ENCODE measurements around the gene ERICH6. TPM values are rescaled to one million over a fixed set of nuclear protein-coding genes. Genes with fewer than 3 reads are reported as not detected.

The ERICH6 gene
- polyA plus RNA-seq, 3 donors from 2014 or later = 0.94 TPM; not detected in 2

DNA sequence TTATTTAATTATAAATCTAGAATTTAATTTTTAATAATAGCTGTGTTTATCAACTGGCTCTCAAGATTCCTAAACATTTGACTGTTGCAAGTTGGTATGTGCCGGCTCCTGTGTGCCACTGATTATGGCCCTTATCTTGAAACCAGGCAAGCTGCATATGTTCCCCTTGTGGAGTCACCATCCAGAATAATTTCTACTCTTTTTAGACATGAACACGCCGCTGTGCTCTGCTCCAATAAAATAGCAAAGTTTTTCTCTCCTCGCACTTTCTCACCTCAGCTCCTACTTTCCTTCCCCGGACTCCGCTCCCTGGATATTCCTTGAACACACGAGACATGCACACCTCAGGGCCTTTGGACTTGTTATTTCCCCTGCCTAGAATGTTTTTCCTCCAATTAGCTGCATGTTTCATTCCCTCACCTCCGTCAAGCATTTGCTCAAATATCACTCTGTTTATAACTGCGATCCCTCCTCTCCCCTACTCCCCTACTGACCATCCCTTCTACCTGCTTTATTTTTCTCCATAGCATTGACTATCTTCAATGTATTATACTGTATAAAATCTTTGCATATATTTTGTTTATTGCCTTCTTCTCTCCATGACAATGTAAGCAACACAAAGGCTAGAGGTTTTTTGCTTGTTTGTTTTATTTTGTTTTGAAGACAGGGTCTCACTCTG is 26.1 kb upstream of the ERICH6 start:
- no peak overlapping the region for H3K4me3 Mint-ChIP-seq

DNA sequence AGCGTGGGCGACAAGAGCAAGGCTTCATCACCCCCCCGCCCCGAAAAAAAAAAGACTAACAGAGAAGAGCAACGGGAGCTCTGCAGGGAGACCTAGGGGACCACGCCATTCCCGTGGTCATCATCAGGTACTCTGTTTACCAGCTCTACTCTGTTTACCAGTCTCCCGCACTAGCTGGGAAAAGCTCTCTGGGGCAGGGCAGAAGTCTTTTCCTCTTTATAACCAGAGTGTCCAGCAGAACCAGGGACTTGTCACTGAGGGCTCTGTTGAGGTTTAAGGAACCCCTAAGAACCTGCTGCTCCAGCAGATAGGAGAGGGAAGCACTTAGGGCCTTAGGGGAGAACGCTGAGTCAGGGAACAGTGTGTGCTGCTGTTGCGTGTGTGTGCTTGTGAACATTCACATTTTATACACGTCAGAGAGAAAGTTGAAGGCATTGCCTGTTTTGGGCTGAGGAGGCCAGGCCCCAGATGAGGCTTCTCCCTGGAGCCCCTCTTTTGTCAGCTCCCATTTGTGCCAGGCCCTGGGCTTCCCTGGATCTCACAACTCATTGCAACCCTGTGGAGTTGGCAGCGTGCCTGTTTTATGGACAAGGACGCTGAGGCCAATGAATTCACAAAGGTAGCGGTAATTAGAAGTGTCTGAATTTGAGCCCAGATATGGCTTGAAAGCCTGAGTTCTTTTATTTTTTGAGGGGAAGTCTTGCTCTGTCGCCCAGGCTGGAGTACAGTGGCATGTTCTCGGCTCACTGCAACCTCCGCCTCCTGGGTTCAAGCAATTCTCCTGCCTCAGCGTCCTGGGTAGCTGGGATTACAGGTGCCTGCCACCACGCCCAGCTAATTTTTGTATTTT is 24.2 kb upstream of the ERICH6 start:
- Mint-ChIP-seq H3K4me1 (no peaks in the 10 kb centered on the region), H3K27ac (no peak overlapping the region), H3K9me3 (no peaks in the 10 kb centered on the region), H3K4me3 (no peak overlapping the region), H3K27me3 (ENCODE audit: low read depth in 3 of 3) (no peaks in the 10 kb centered on the region), H3K36me3 (peaks cover 5 to 8% (median 6%) of the 10 kb centered on the region in 3 donors)
- no peak for DNase-seq

More for the DNA sequence above, 26.1 kb upstream of the ERICH6 start:
- H3K4me1 Mint-ChIP-seq = no peaks in the 10 kb centered on the region
- DNase-seq = no peak
- H3K9me3 Mint-ChIP-seq = no peaks in the 10 kb centered on the region
- no peaks in the 10 kb centered on the region for H3K27me3 Mint-ChIP-seq (ENCODE audit: low read depth in 3 of 3)
- peaks cover 5 to 8% (median 6%) of the 10 kb centered on the region in 3 donors for H3K36me3 Mint-ChIP-seq
- H3K27ac Mint-ChIP-seq = no peak overlapping the region

DNA sequence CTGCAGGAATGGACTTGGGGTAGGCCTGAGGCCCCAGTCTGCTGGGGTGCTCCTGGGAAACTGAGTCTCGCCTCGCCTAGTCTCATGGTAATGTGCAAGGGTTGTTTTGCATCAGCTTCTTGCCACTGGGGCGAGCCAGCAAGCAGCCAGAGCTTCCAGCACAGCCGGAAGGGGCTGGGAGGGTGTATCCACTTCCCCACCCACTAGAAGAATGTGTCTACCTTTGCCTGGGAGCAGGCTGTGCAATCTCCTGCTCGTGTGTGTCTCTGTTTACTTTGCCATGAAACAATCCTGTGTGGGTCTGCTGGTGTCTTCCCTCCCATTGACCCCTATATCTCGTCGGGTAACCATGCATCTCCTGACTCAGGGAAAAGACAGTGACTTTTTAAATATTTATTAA is 21.8 kb upstream of the ERICH6 start:
- Mint-ChIP-seq H3K4me3 (no peak overlapping the region), H3K27ac (no peak overlapping the region), H3K9me3 (no peaks in the 10 kb centered on the region), H3K27me3 (ENCODE audit: low read depth in 3 of 3) (no peaks in the 10 kb centered on the region), H3K36me3 (peaks cover 0 to 8% (median 5%) of the 10 kb centered on the region in 3 donors), H3K4me1 (peaks cover 5 to 7% of the 10 kb centered on the region in 2 donors)
- no peak for DNase-seq

DNA sequence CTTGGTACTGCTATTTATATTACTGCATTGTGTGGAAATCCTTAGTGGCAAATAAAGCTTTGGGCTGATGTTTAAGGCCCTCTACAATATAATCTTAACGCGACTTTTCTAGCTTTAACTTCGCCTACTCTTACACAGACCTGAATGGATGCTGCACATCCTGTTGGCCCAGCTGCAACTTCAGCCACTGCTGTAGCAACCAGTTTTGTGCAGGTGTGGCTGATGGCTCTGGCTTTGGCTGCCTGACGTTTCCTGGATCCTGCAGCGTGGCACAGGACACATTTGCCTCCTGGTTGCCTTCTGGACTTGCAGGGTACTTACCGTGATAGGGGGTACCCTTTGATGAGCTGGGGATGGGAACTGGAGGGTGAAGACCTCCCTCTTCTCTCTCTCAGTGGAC is 20.2 kb upstream of the ERICH6 start:
- Mint-ChIP-seq H3K36me3 (peaks cover 5 to 9% (median 8%) of the 10 kb centered on the region in 3 donors), H3K4me1 (peaks cover 5 to 7% of the 10 kb centered on the region in 2 donors), H3K27me3 (ENCODE audit: low read depth in 3 of 3) (no peaks in the 10 kb centered on the region), H3K9me3 (no peaks in the 10 kb centered on the region), H3K27ac (no peak overlapping the region), H3K4me3 (no peak overlapping the region)
- DNase-seq = no peak

DNA sequence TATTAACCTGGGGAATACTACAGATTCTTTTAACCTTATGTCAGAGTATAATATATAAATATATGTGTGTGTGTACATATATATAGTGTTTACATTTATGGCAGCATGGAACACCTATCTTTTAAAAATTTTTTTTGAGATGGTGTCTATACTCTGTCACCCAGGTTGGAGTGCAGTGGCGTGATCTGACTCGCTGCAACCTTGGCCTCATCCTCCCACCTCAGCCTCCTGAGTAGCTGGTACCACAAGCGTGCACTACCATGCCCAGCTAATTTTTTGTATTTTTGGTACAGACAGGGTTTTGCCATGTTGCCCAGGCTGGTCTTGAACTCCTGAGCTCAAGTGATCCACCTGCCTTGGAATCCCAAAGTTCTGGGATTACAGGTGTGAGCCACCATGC is 18.5 kb upstream of the ERICH6 start:
- peaks cover 5 to 9% (median 8%) of the 10 kb centered on the region in 3 donors for H3K36me3 Mint-ChIP-seq
- H3K27me3 Mint-ChIP-seq (ENCODE audit: low read depth in 3 of 3) = no peaks in the 10 kb centered on the region
- H3K4me3 Mint-ChIP-seq = no peak overlapping the region
- H3K4me1 Mint-ChIP-seq = peaks cover 5 to 7% of the 10 kb centered on the region in 2 donors
- no peak for DNase-seq
- H3K27ac Mint-ChIP-seq = no peak overlapping the region
- no peaks in the 10 kb centered on the region for H3K9me3 Mint-ChIP-seq

DNA sequence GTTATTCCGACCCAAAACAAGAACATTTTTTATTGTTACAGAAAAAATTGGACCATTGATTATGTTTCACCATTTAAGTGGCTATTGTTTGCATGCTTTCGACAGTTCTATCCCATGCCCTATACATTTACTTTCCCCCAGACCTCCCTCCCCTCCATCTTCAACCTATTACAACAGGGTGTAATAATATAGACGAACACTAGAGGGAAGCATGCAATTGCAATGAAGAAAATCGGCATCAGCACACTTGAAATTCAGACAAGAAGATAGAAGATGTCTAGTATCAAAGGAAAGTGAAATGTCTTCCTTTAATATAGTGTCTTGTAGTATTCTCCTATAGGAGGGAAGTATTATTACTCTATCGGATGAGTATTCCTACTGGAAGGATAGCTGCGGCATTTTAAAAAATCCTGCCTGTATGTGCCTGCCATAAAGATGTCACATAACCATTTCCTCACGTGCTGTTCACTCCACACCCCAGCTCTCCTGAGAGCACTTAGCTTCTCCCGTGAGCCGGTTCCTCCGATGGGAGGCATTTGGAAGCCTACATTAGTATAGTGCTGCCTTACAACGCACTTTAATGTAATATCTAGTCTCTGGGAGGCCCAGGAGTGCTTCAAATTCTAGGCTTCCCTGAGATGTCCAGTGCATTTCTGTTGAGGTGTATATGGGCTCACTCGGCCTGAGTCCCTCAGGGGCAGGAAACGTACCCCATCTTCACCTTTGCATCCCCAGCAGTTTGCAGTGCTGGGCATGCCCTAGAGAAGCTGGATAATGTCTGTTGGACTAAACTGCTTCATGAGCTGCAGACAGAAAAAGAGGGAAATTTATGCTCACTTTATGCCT is 17.8 kb upstream of the ERICH6 start:
- Mint-ChIP-seq H3K4me3 (no peak overlapping the region), H3K27me3 (ENCODE audit: low read depth in 3 of 3) (no peaks in the 10 kb centered on the region)
- DNase-seq = peak; percentile 58 to 69 (median 63)

DNA sequence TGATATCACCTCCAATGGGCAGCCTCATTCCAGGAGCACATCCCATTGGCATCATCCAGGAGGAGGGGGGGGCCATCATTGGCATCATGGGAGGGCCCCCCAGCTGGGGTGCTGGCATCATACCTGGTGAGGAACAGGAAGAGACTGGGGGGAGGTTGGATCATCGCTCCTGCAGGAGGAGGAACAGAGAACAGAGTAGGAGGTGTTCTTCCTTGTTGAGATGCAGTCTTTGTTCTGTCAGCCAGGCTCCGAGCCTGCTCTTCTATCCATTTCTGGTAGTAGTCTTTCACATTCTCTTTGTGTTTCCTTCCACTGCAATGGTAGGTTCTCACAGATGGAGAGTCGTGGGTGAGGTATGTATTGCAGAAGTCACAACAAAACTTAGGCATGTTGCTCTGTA is 16.7 kb upstream of the ERICH6 start:
- peaks cover 5 to 9% (median 5%) of the 10 kb centered on the region in 3 donors for H3K36me3 Mint-ChIP-seq
- H3K4me1 Mint-ChIP-seq = peaks cover 5 to 7% of the 10 kb centered on the region in 2 donors
- no peak overlapping the region for H3K4me3 Mint-ChIP-seq
- peaks cover 0 to under 1% (median 0%) of the 10 kb centered on the region in 3 donors for H3K27me3 Mint-ChIP-seq (ENCODE audit: low read depth in 3 of 3)
- no peak for DNase-seq
- H3K27ac Mint-ChIP-seq = no peak overlapping the region
- peaks cover 0 to 2% (median 0%) of the 10 kb centered on the region in 6 donors for H3K9me3 Mint-ChIP-seq

More for the DNA sequence above, 17.8 kb upstream of the ERICH6 start:
- Mint-ChIP-seq H3K4me1 (peaks cover 5 to 7% of the 10 kb centered on the region in 2 donors), H3K36me3 (peaks cover 5 to 8% (median 6%) of the 10 kb centered on the region in 3 donors), H3K9me3 (no peaks in the 10 kb centered on the region), H3K27ac (no peak overlapping the region)

DNA sequence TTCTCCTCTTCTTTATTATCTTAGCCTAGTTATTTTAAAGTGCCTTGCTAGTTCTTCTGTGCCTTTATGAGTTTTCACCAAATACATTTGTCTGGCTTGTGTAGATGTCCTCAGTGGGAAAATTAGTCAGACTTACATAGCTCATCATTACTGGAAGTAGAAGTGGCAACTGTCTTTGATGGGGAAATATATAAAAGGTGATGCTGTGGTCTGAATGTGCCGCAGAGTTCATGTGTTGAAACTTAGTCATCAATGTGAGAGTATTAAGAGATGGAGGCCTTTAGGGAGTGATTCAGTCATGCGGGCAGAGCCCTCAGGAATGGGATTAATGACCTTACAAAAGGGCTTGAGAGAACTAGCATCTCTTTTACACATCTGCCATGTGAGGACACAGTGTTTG is 6.4 kb upstream of the ERICH6 start:
- DNase-seq = no peak
- peaks cover 46 to 75% (median 71%) of the 10 kb centered on the region in 3 donors for H3K36me3 Mint-ChIP-seq
- peaks cover 0 to 5% (median 0%) of the 10 kb centered on the region in 3 donors for H3K27me3 Mint-ChIP-seq (ENCODE audit: low read depth in 3 of 3)
- no peak overlapping the region for H3K27ac Mint-ChIP-seq
- H3K4me1 Mint-ChIP-seq = peaks cover 10 to 13% of the 10 kb centered on the region in 2 donors
- peaks cover 0 to 18% (median 7%) of the 10 kb centered on the region in 6 donors for H3K9me3 Mint-ChIP-seq
- no peak overlapping the region for H3K4me3 Mint-ChIP-seq

DNA sequence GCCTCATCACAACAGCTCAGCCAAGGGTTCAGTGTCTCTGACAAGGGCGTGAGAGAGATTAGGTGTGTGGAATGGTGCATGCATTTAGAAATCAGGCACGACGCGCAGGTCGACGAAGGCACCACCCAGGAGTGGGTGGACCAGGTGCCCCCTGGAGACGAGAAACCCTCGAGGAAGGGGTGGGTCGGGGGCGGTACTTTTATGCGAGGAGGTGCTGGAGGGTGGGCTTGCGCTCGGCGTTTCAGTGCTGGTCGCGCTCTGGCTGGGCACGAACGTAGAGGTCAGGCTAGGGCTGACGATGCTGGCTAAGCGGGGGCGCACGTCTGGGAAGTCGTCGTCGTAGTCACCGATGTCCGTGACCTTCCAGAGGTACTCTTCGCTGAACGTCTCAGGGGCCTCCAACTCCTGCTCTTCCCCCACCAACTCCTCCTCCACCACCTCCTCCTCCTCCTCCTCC is 393 bp downstream of the ERICH6 start:
- H3K36me3 Mint-ChIP-seq = peaks cover 11 to 15% (median 14%) of the 10 kb centered on the region in 3 donors
- peak overlapping the region; percentile 92 to 99 (median 96) for H3K4me3 Mint-ChIP-seq
- peak overlapping the region; percentile 96 to 100 (median 98) for H3K27ac Mint-ChIP-seq
- peaks cover 32 to 39% of the 10 kb centered on the region in 2 donors for H3K4me1 Mint-ChIP-seq
- DNase-seq = peak in 1 of 3 donors; percentile 63
- H3K9me3 Mint-ChIP-seq = no peaks in the 10 kb centered on the region
- peaks cover 5 to 16% (median 13%) of the 10 kb centered on the region in 3 donors for H3K27me3 Mint-ChIP-seq (ENCODE audit: low read depth in 3 of 3)

DNA sequence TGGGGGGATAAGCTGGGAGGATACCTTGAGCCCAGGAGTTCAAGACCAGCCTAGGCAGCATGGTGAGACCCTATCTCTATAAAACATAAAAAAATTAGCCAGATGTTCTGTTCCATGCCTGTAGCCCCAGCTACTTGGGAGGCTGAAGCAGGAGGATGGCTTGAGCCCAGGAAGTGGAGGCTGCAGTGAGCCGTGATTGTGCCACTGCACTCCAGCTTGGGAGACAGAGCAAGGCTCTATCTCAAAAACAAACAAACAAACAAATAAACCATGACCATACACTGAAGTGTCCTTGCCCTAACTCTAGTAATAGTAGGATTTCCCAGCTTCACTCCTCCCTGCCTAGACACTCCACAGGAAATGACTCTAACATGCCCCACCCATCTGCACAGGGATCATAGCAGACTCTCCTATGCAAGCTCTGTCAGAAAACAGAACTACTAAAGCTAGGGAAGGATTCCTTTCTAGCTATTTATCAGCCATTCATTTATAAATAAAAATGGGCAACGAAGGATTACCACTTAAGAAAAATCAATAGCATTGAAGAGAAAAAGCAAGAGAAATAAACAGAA is 4.6 kb downstream of the ERICH6 start:
- peaks cover 18 to 21% of the 10 kb centered on the region in 2 donors for H3K4me1 Mint-ChIP-seq
- no peak overlapping the region for H3K4me3 Mint-ChIP-seq

DNA sequence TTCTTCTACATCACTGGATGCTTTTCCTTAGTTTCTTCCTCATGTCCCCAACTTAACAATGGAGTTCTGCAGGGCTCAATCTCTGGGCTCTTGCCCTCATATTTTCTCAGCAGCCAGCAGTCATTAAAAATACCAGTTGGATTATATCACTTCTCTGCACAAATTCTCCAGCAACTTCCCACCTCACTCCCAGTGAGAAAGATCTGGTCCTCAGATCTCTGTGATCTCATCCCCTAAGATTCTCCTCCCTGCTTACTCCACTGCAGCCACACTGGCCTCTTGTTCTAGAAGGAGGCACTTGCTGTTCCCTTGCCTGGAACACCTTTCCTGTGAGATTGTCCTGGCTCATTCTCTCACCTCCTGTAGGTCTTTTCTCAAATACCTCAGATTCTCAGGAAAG is 6.1 kb downstream of the ERICH6 start:
- peaks cover 0 to 1% (median 0%) of the 10 kb centered on the region in 6 donors for H3K9me3 Mint-ChIP-seq
- H3K4me1 Mint-ChIP-seq = peaks cover 6 to 10% of the 10 kb centered on the region in 2 donors
- DNase-seq = no peak
- H3K27me3 Mint-ChIP-seq (ENCODE audit: low read depth in 3 of 3) = peaks cover 2 to 6% (median 3%) of the 10 kb centered on the region in 3 donors
- H3K36me3 Mint-ChIP-seq = peaks cover 0 to 4% (median 0%) of the 10 kb centered on the region in 3 donors
- H3K4me3 Mint-ChIP-seq = no peak overlapping the region
- no peak overlapping the region for H3K27ac Mint-ChIP-seq

More for the DNA sequence above, 4.6 kb downstream of the ERICH6 start:
- Mint-ChIP-seq H3K27me3 (ENCODE audit: low read depth in 3 of 3) (peaks cover 6 to 18% (median 15%) of the 10 kb centered on the region in 3 donors), H3K9me3 (no peaks in the 10 kb centered on the region), H3K27ac (no peak overlapping the region), H3K36me3 (peaks cover 0 to 4% (median 0%) of the 10 kb centered on the region in 3 donors)
- no peak for DNase-seq

DNA sequence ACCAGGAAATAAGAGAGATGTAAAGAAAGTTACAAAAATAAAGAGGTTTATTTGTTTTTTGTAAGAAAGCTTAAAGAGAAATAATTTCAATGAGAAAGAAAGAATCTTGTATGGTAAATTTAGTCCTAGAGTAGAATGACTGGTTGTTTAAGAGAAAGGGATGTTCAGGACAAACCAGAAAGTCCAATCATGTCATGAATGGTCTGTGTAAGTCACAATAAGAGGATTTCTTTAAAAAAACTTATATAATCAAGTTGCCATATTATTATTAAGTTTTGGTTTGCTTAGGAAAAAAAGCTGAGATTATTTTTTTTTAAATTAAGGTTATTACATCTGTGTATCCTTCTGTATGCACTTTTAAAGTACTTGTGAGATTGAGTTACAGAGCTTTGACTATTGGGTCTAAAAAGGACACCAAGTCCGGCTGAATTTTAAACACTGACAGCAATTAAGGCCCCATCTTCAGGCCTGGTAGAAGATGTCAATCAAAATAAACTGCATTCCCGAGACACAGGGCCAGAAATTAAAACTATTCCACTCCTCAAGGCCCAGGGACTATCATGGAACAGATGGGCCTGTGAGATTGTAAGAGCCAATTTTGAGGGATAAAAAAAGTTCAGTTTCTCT is 12.2 kb downstream of the ERICH6 start:
- Mint-ChIP-seq H3K27me3 (ENCODE audit: low read depth in 3 of 3) (peaks cover 2 to 4% (median 2%) of the 10 kb centered on the region in 3 donors), H3K36me3 (peaks cover 0 to 4% (median 0%) of the 10 kb centered on the region in 3 donors), H3K27ac (no peak overlapping the region), H3K9me3 (peaks cover 0 to 2% (median 0%) of the 10 kb centered on the region in 6 donors), H3K4me3 (no peak overlapping the region), H3K4me1 (no peaks in the 10 kb centered on the region)
- DNase-seq = no peak

All from immature natural killer cell (primary cell).